ENCODE data around the gene ADAT1.

DNA sequence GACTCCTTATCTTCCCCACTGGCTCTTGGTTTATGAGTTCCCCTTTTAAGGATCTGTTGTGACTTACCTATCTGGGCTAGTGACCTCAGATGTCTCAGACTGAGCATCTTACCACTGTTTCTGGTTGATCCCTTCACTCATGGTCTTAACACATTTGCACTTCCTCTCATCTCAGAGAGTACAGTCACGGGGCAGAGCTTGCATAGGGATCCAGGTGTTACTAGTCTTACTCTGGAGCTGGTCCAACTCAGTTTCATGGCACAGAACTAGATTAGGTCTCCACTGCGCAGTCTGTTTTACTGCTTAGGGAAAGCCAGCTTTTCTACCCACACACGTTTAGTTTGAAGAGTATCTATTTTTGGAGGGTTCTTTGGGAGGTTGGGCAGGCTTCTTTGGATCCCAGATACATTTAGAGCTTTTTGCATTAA, 46.7 kb downstream of the ADAT1 start:
- no peak for TF ChIP-seq EZH2 (IDR thresholded peaks at IDR 0.05)
- TF ChIP-seq MAX (IDR thresholded peaks at IDR 0.05): no peak
- no peak for TF ChIP-seq SRF (IDR thresholded peaks at IDR 0.05; ENCODE audit: low read depth)
- TF ChIP-seq EZH2phosphoT487 (IDR thresholded peaks at IDR 0.05; ENCODE audit: borderline replicate concordance): no peak
- no peak for TF ChIP-seq YY1 (IDR thresholded peaks at IDR 0.05; ENCODE audit: extremely low read depth, insufficient replicate concordance, low read depth, low read length)
- no peak for TF ChIP-seq POLR2A (IDR thresholded peaks at IDR 0.05; ENCODE audit: borderline replicate concordance, extremely low read depth, insufficient read depth, insufficient read length)
- no peak for TF ChIP-seq CTCF (IDR thresholded peaks at IDR 0.05 in 2 of 3, conservative IDR thresholded peaks at IDR 0.05 in 1 of 3; ENCODE audit: borderline replicate concordance in 1 of 3, insufficient read depth in 1 of 3, low read depth in 2 of 3, low read length in 2 of 3)
- TF ChIP-seq, protein P1, sequence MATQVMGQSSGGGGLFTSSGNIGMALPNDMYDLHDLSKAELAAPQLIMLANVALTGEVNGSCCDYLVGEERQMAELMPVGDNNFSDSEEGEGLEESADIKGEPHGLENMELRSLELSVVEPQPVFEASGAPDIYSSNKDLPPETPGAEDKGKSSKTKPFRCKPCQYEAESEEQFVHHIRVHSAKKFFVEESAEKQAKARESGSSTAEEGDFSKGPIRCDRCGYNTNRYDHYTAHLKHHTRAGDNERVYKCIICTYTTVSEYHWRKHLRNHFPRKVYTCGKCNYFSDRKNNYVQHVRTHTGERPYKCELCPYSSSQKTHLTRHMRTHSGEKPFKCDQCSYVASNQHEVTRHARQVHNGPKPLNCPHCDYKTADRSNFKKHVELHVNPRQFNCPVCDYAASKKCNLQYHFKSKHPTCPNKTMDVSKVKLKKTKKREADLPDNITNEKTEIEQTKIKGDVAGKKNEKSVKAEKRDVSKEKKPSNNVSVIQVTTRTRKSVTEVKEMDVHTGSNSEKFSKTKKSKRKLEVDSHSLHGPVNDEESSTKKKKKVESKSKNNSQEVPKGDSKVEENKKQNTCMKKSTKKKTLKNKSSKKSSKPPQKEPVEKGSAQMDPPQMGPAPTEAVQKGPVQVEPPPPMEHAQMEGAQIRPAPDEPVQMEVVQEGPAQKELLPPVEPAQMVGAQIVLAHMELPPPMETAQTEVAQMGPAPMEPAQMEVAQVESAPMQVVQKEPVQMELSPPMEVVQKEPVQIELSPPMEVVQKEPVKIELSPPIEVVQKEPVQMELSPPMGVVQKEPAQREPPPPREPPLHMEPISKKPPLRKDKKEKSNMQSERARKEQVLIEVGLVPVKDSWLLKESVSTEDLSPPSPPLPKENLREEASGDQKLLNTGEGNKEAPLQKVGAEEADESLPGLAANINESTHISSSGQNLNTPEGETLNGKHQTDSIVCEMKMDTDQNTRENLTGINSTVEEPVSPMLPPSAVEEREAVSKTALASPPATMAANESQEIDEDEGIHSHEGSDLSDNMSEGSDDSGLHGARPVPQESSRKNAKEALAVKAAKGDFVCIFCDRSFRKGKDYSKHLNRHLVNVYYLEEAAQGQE (IDR thresholded peaks at IDR 0.05; ENCODE audit: low read depth): no peak
- TF ChIP-seq ATF3 (IDR thresholded peaks at IDR 0.05): no peak
- no peak for TF ChIP-seq CBX3 (IDR thresholded peaks at IDR 0.05; ENCODE audit: low read depth)
- no peak for TF ChIP-seq POLR2AphosphoS5 (IDR thresholded peaks at IDR 0.05; ENCODE audit: low read depth, low read length)
- no peak for TF ChIP-seq ELF1 (IDR thresholded peaks at IDR 0.05; ENCODE audit: borderline replicate concordance, low read depth)
- no peak for TF ChIP-seq SIN3A (IDR thresholded peaks at IDR 0.05; ENCODE audit: low read depth)
- TF ChIP-seq JUND (IDR thresholded peaks at IDR 0.05): no peak
